ENCODE data around the gene KIAA1614.

DNA sequence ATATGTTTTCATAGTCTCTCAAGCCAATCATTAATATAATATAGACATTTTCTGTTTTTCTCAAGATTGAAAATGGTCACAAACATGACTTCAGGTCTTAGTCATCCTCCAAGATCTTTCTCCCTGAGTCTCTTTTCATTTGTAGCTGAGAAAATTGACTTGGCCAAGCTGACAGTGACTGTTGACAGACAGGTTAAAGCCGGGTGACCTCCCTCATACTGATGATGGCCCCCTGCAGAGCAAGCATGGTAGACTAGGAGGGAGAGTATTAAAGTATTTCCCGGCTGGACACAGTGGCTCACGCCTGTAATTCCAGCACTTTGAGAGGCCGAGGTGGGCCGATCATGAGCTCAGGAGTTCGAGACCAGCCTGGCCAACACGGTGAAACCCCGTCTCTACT lies 6.8 kb upstream of the KIAA1614 start:
- TF ChIP-seq FOXM1 (IDR thresholded peaks at IDR 0.05; ENCODE audit: low read depth) (no peak), GABPA (IDR thresholded peaks at IDR 0.05; ENCODE audit: low read depth) (no peak), TAF1 (IDR thresholded peaks at IDR 0.05; ENCODE audit: borderline replicate concordance, low read depth, low read length) (no peak), JUND (IDR thresholded peaks at IDR 0.05) (no peak)
- TF ChIP-seq, protein P1, sequence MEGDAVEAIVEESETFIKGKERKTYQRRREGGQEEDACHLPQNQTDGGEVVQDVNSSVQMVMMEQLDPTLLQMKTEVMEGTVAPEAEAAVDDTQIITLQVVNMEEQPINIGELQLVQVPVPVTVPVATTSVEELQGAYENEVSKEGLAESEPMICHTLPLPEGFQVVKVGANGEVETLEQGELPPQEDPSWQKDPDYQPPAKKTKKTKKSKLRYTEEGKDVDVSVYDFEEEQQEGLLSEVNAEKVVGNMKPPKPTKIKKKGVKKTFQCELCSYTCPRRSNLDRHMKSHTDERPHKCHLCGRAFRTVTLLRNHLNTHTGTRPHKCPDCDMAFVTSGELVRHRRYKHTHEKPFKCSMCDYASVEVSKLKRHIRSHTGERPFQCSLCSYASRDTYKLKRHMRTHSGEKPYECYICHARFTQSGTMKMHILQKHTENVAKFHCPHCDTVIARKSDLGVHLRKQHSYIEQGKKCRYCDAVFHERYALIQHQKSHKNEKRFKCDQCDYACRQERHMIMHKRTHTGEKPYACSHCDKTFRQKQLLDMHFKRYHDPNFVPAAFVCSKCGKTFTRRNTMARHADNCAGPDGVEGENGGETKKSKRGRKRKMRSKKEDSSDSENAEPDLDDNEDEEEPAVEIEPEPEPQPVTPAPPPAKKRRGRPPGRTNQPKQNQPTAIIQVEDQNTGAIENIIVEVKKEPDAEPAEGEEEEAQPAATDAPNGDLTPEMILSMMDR (IDR thresholded peaks at IDR 0.05), result no peak
